Astrocyte (in vitro differentiated cells and primary cell): ENCODE measurements around the gene SREBF1. TPM values are rescaled to one million over a fixed set of nuclear protein-coding genes. Genes with fewer than 3 reads are reported as not detected.

ENCODE experiments used
- DNase-seq: peaks from one replicate; pipeline ENCODE4 v3.0.0-alpha.2; 2010; ENCODE audit warnings: low read depth
- FAIRE-seq: peaks from 2 replicates; lab custom pipeline; 2011; peaks lifted over from hg19 to GRCh38; lab: Jason Lieb, UNC
- H2AFZ ChIP-seq: 2 replicates; pipeline ENCODE4 v1.6.0; 2012; ENCODE audit warnings: low read depth, low read length, inconsistent platforms
- H3K27ac ChIP-seq: 2 replicates; pipeline ENCODE4 v1.5.1; 2011; ENCODE audit warnings: low read depth, low read length, inconsistent platforms
- H3K27me3 ChIP-seq: 2 replicates; pipeline ENCODE4 v1.6.0; 2011; ENCODE audit warnings: low read length, inconsistent platforms; ENCODE audit not compliant: insufficient read depth
- H3K36me3 ChIP-seq: 2 replicates; pipeline ENCODE4 v1.5.1; 2011; ENCODE audit warnings: low read length, inconsistent platforms; ENCODE audit not compliant: insufficient read depth
- H3K4me1 ChIP-seq: 2 replicates; pipeline ENCODE4 v1.5.1; 2011; ENCODE audit warnings: low read length, inconsistent platforms; ENCODE audit not compliant: insufficient read depth
- H3K4me2 ChIP-seq: 2 replicates; pipeline ENCODE4 v1.6.0; 2012; ENCODE audit warnings: low read length, inconsistent platforms
- H3K4me3 ChIP-seq: 2 replicates; pipeline ENCODE4 v1.5.1; 2011; ENCODE audit warnings: low read depth, mild to moderate bottlenecking, low read length, inconsistent platforms; ENCODE audit not compliant: insufficient read depth
- H3K79me2 ChIP-seq: 2 replicates; pipeline ENCODE4 v1.6.0; 2012; ENCODE audit warnings: mild to moderate bottlenecking, low read length, inconsistent platforms; ENCODE audit not compliant: insufficient read depth
- H3K9ac ChIP-seq: 2 replicates; pipeline ENCODE4 v1.6.0; 2012; ENCODE audit warnings: mild to moderate bottlenecking, low read length, inconsistent platforms
- H3K9me3 ChIP-seq: 2 replicates; pipeline ENCODE4 v1.5.1; 2012; ENCODE audit warnings: low read depth, mild to moderate bottlenecking, low read length, inconsistent platforms; ENCODE audit not compliant: insufficient read depth
- H4K20me1 ChIP-seq: 2 replicates; pipeline ENCODE4 v1.6.0; 2012; ENCODE audit warnings: low read length, inconsistent platforms; ENCODE audit not compliant: insufficient read depth
- H3K27ac Mint-ChIP-seq: one replicate; pipeline ENCODE4 v1.8.0; 2021; ENCODE audit warnings: mild to moderate bottlenecking, mixed read lengths; ENCODE audit not compliant: unreplicated experiment
- H3K27me3 Mint-ChIP-seq: one replicate; pipeline ENCODE4 v1.8.0; 2021; ENCODE audit warnings: low read depth, mixed read lengths; ENCODE audit not compliant: unreplicated experiment
- H3K36me3 Mint-ChIP-seq: one replicate; pipeline ENCODE4 v1.8.0; 2021; ENCODE audit warnings: low read depth, mixed read lengths; ENCODE audit not compliant: unreplicated experiment
- H3K4me1 Mint-ChIP-seq: one replicate; pipeline ENCODE4 v1.8.0; 2021; ENCODE audit warnings: low read depth, mixed read lengths; ENCODE audit not compliant: unreplicated experiment
- H3K4me3 Mint-ChIP-seq: one replicate; pipeline ENCODE4 v1.8.0; 2021; ENCODE audit warnings: mild to moderate bottlenecking, moderate library complexity, mixed read lengths; ENCODE audit not compliant: unreplicated experiment
- H3K9me3 Mint-ChIP-seq: one replicate; pipeline ENCODE4 v1.8.0; 2021; ENCODE audit warnings: mild to moderate bottlenecking, mixed read lengths; ENCODE audit not compliant: unreplicated experiment
- CTCF ChIP-seq: IDR thresholded peaks from 2 replicates; pipeline ENCODE4 v1.5.1; 2011; ENCODE audit warnings: low read depth, mild to moderate bottlenecking, inconsistent platforms, low read length, moderate library complexity; ENCODE audit not compliant: insufficient read depth
- EZH2 ChIP-seq: IDR thresholded peaks from 2 replicates; pipeline ENCODE4 v1.6.1; 2012; ENCODE audit warnings: mild to moderate bottlenecking, low read length, inconsistent platforms; ENCODE audit not compliant: insufficient read depth
- total RNA-seq: library from RNA; stranded (reverse); gene quantifications from 2 replicates; pipeline ENCODE4 v1.2.1, GENCODE V29; 2021

Gene SREBF1
- total RNA-seq, 1 donor from 2014 or later, result 65.6 TPM

DNA sequence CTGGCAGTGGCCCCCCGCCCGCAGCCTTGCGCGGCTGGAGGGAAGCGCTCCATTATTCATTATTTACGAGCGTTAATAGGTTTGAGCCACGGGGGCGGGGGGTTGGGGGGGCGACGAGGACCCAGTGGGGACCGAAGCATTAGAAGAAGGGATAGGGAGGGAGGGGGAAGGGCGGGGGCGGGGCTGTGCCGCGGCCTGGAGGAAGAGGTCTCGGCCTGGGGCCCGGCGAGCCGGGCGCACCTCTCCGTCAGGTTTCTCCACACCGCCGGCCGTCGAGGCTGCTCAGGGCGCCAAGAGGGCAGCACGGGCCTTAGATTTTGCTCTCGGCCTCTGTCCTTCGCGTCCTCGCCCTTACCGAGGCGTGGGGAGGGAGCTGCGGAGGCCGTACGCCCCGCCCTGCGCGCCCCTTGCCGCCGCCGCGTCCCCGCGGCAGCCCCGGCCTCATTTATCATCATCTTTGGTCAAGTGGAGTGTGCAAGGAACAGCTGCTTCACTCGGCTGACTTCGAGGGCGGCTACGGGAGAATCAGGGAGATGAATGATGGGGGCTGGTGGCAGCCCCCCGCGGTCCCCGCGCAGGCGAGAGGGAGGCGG lies 54.2 kb downstream of the SREBF1 start:
- H3K4me1 ChIP-seq, result peaks cover 35% of the 10 kb centered on the region
- H3K9ac ChIP-seq, result no peak overlapping the region
- H3K27ac ChIP-seq, result no peak overlapping the region
- Mint-ChIP-seq H3K9me3 (no peaks in the 10 kb centered on the region), H3K4me1 (peaks cover 37% of the 10 kb centered on the region), H3K36me3 (no peaks in the 10 kb centered on the region), H3K4me3 (peak overlapping the region; percentile 75), H3K27me3 (no peaks in the 10 kb centered on the region), H3K27ac (no peak overlapping the region)
- no peak overlapping the region for H2AFZ ChIP-seq
- no peaks in the 10 kb centered on the region for H3K27me3 ChIP-seq
- no peak for FAIRE-seq
- no peaks in the 10 kb centered on the region for H3K36me3 ChIP-seq
- peak overlapping the region; percentile 46 for H3K4me3 ChIP-seq
- H4K20me1 ChIP-seq, result peaks cover 80% of the 10 kb centered on the region
- peak overlapping the region; percentile 86 for H3K4me2 ChIP-seq
- no peak for DNase-seq
- H3K79me2 ChIP-seq, result peaks cover 39% of the 10 kb centered on the region
- peak; percentile 25 for TF ChIP-seq EZH2
- no peak for TF ChIP-seq CTCF
- no peaks in the 10 kb centered on the region for H3K9me3 ChIP-seq

GRCh38 chr17:17781591-17782496 lies 54.9 kb downstream of the SREBF1 start:
- Histone ChIP-seq H3K9ac (no peak overlapping the region), H3K4me1 (peaks cover 35% of the 10 kb centered on the region), H3K4me2 (peak overlapping the region; percentile 86), H3K4me3 (peak overlapping the region; percentile 46), H3K9me3 (no peaks in the 10 kb centered on the region), H3K36me3 (no peaks in the 10 kb centered on the region), H3K79me2 (peaks cover 36% of the 10 kb centered on the region), H4K20me1 (peaks cover 80% of the 10 kb centered on the region), H2AFZ (no peak overlapping the region), H3K27ac (no peak overlapping the region), H3K27me3 (no peaks in the 10 kb centered on the region)
- Mint-ChIP-seq H3K9me3 (no peaks in the 10 kb centered on the region), H3K36me3 (no peaks in the 10 kb centered on the region), H3K27ac (no peak overlapping the region), H3K4me1 (peaks cover 37% of the 10 kb centered on the region), H3K4me3 (peak overlapping the region; percentile 79), H3K27me3 (no peaks in the 10 kb centered on the region)
- FAIRE-seq (no peak), DNase-seq (peak; percentile 50)
- TF ChIP-seq CTCF (no peak), EZH2 (peak; percentile 8)
